RWPE2 (cell line): Measurements from ENCODE around the gene SCRN1.

Experiments used
- ATAC-seq: fragments of 200-7000 bp; cut with Tn5 transposase; 3 replicates; pipeline ENCODE4 v1.9.1; 2021; ENCODE audit warnings: low read depth
- DNase-seq: peaks from one replicate; pipeline ENCODE4 v3.0.0-alpha.2; 2020; ENCODE audit warnings: low spot score
- H3K27ac ChIP-seq: fragments of 450-650 bp; 2 replicates; pipeline ENCODE4 v1.5.1; 2017; ENCODE audit warnings: mild to moderate bottlenecking; ENCODE audit not compliant: poor library complexity, severe bottlenecking
- H3K27me3 ChIP-seq: fragments of 250-450 bp; sonication (Bioruptor Pico); 2 replicates; pipeline ENCODE4 v1.5.1; 2021; ENCODE audit warnings: mild to moderate bottlenecking, moderate library complexity; ENCODE audit not compliant: insufficient read depth, poor library complexity, severe bottlenecking
- H3K36me3 ChIP-seq: fragments of 250-450 bp; sonication (Bioruptor Pico); 2 replicates; pipeline ENCODE4 v1.5.1; 2020; ENCODE audit warnings: low read depth, mild to moderate bottlenecking, moderate library complexity
- H3K4me1 ChIP-seq: fragments of 250-450 bp; sonication (Bioruptor Pico); 2 replicates; pipeline ENCODE4 v1.5.1; 2021; ENCODE audit warnings: mild to moderate bottlenecking, moderate library complexity; ENCODE audit not compliant: insufficient read depth, poor library complexity, severe bottlenecking
- H3K4me3 ChIP-seq: fragments of 250-450 bp; sonication (Bioruptor Pico); 2 replicates; pipeline ENCODE4 v1.5.1; 2021; ENCODE audit warnings: mild to moderate bottlenecking, moderate library complexity; ENCODE audit not compliant: severe bottlenecking
- H3K9me3 ChIP-seq: fragments of 250-450 bp; sonication (Bioruptor Pico); 2 replicates; pipeline ENCODE4 v1.5.1; 2021; ENCODE audit warnings: mild to moderate bottlenecking, moderate library complexity; ENCODE audit not compliant: severe bottlenecking
- TF ChIP-seq, protein P1 (sequence below): fragments of 450-650 bp; IDR thresholded peaks from one replicate; pipeline ENCODE4 v1.5.1; 2017; ENCODE audit warnings: mild to moderate bottlenecking, moderate library complexity; ENCODE audit not compliant: poor library complexity, severe bottlenecking

SCRN1 gene

DNA sequence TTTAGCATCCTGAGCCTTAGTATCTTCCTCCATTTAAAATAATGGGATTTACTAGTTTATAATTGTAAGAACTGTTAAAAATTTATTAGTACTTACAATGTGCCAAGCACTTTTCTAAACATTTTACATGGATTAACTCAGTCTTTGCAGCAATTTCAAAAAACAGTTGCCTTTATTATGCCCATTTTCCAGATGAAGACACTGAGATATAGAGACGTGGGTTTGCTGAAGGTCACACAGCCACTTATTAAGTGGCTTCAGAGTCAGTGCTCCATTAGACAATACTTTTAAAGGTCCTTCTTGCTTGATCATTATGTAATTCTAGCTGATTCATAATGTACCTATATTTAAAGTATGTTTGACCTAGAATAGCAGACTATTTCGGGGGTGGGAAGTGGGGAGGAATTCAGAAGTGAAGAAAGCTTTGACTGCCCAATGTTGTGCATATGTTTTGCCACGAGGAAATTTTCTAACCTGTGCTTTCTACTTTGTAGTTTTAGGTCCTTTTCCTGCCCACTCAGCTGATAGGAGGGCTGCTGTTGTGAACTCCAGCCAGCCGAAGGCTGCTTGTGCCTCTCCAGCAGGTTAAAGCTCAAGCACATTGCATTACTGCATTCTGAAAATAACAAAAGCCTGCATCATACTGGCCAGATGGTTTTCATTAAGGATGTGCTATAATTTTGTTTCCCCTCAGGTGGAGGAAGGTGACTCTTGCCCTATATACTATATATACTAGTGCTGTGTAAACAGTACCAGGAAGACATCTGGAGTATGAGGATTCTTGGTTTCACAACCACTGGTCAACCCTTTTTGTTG, 42.9 kb upstream of the SCRN1 start:
- TF ChIP-seq, protein P1, sequence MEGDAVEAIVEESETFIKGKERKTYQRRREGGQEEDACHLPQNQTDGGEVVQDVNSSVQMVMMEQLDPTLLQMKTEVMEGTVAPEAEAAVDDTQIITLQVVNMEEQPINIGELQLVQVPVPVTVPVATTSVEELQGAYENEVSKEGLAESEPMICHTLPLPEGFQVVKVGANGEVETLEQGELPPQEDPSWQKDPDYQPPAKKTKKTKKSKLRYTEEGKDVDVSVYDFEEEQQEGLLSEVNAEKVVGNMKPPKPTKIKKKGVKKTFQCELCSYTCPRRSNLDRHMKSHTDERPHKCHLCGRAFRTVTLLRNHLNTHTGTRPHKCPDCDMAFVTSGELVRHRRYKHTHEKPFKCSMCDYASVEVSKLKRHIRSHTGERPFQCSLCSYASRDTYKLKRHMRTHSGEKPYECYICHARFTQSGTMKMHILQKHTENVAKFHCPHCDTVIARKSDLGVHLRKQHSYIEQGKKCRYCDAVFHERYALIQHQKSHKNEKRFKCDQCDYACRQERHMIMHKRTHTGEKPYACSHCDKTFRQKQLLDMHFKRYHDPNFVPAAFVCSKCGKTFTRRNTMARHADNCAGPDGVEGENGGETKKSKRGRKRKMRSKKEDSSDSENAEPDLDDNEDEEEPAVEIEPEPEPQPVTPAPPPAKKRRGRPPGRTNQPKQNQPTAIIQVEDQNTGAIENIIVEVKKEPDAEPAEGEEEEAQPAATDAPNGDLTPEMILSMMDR: no peak
- Histone ChIP-seq H3K27me3 (no peaks in the 10 kb centered on the region), H3K27ac (no peak overlapping the region), H3K4me3 (no peak overlapping the region), H3K36me3 (peaks cover 7% of the 10 kb centered on the region; the same call in 1 of the 2 replicates), H3K4me1 (peaks cover 13% of the 10 kb centered on the region), H3K9me3 (no peaks in the 10 kb centered on the region)
- ATAC-seq (peak; percentile 43), DNase-seq (no peak)

DNA sequence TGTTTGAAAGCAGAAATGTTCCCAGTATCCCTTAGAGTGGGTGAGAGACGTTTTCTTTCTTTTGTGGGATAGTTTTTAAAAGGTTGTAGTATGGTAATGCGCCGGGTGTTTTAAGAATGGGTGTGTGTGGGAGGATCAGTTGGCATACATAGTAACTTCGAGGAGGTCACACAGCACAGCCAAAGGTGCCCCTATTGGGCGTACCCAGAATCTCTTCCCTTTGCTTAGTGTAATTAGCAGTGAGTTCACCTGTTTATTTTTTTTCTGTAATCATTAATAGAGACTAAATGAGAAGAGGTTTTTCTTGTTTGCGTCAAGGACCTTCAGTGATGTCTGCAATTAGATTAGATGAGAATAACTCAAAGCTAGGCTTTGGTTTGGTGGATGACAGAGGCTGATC, 40.1 kb upstream of the SCRN1 start:
- Histone ChIP-seq H3K9me3 (no peaks in the 10 kb centered on the region), H3K27me3 (no peaks in the 10 kb centered on the region), H3K36me3 (peaks cover 7% of the 10 kb centered on the region; the same call in 1 of the 2 replicates), H3K4me1 (peaks cover 17% of the 10 kb centered on the region), H3K4me3 (peak overlapping the region; percentile 78), H3K27ac (no peak overlapping the region)
- DNase-seq (no peak), ATAC-seq (no peak)
- TF ChIP-seq, protein P1: no peak

GRCh38 chr7:30028749-30029635, 39.4 kb upstream of the SCRN1 start:
- peak; percentile 60 for DNase-seq
- H3K27ac ChIP-seq: peak overlapping the region; percentile 74
- TF ChIP-seq, protein P1: no peak
- ATAC-seq: peak; percentile 16
- H3K27me3 ChIP-seq: no peaks in the 10 kb centered on the region
- peaks cover 17% of the 10 kb centered on the region for H3K4me1 ChIP-seq
- H3K36me3 ChIP-seq: peaks cover 7% of the 10 kb centered on the region; the same call in 1 of the 2 replicates
- H3K9me3 ChIP-seq: no peaks in the 10 kb centered on the region
- H3K4me3 ChIP-seq: peak overlapping the region; percentile 78

- H3K4me3 ChIP-seq: peak within 1 kb of the TSS; percentile 78
- no peaks in the 10 kb centered on the region for H3K9me3 ChIP-seq
- DNase-seq (peak; percentile 81), ATAC-seq (peak; percentile 24)
- TF ChIP-seq, protein P1: no peak
- H3K27me3 ChIP-seq: no peaks in the 10 kb centered on the region
- peak within 1 kb of the TSS; percentile 74 for H3K27ac ChIP-seq
- peaks cover 4% of the 10 kb centered on the region; the same call in 1 of the 2 replicates for H3K36me3 ChIP-seq
- peaks cover 17% of the 10 kb centered on the region for H3K4me1 ChIP-seq
Measured at GRCh38 chr7:30028216-30028748, 38.7 kb upstream of the SCRN1 start, which contains the start of gene PLEKHA8. Gene PLEKHA8, plus strand, starts transcription at chr7:30028412. Its CDS starts 351 bp downstream, at chr7:30028763.
